GM12878 (cell line): ENCODE data around the gene OXCT1. TPM values are rescaled to one million over a fixed set of nuclear protein-coding genes. Genes with fewer than 3 reads are reported as not detected.

Experiments
- PAX5 ChIP-seq: IDR thresholded peaks from 2 replicates; pipeline ENCODE4 v1.6.1; 2011; ENCODE audit warnings: low read depth, low read length, borderline replicate concordance
- RBBP5 ChIP-seq: fragments of 200-600 bp; sonication (generic); conservative IDR thresholded peaks from 2 replicates; pipeline ENCODE4 v1.6.1; 2016
- STAT1 ChIP-seq: fragments of 450-650 bp; conservative IDR thresholded peaks from 2 replicates; pipeline ENCODE4 v1.6.1; 2014; ENCODE audit warnings: antibody characterized with exemption, mild to moderate bottlenecking
- SUZ12 ChIP-seq: fragments of 200-600 bp; sonication (generic); IDR thresholded peaks from one replicate; pipeline ENCODE4 v1.6.1; 2018; ENCODE audit warnings: antibody characterized with exemption, mild to moderate bottlenecking; ENCODE audit not compliant: unreplicated experiment
- TCF7 ChIP-seq: IDR thresholded peaks from 2 replicates; pipeline ENCODE4 v1.6.1; 2014; ENCODE audit warnings: antibody characterized with exemption, borderline replicate concordance
- polyA plus RNA-seq, 11 experiments: library from polyadenylated mRNA; depleted of rRNA in 4 of 11; unstranded in 6 of 11; stranded (reverse) in 5 of 11; fragments of >200 nt; fragmentation: Nextera tagmentation in 4 of 11; fragmentation: Illumina TruSeq in 1 of 11; extraction: Ambion mirVana in 4 of 11; extraction: Trizol in 1 of 11; gene quantifications; 1 replicate in 1 of 11; 2 replicates in 10 of 11; pipeline versions ENCODE4 v1.2.1 to v1.2.3, GENCODE V29; 2011 to 2016; ENCODE audit warnings: inconsistent platforms in 2 of 11, missing spikeins in 2 of 11, low read depth in 1 of 11
- total RNA-seq, 4 experiments: library from RNA; depleted of rRNA in 3 of 4; stranded (reverse); fragments of >200 nt in 3 of 4; fragmentation: Illumina TruSeq in 1 of 4; extraction: Trizol in 1 of 4; gene quantifications; 2 replicates each; pipeline versions ENCODE4 v1.2.1 to v1.2.3, GENCODE V29; 2013 to 2021
- TF ChIP-seq, protein P1 (sequence below): fragments of 450-650 bp; IDR thresholded peaks from 2 replicates; pipeline ENCODE4 v1.6.1; 2016; ENCODE audit warnings: mild to moderate bottlenecking, moderate library complexity, borderline replicate concordance
- TF ChIP-seq, protein P2 (sequence below): fragments of 450-650 bp; IDR thresholded peaks from 2 replicates; pipeline ENCODE4 v1.6.1; 2017; ENCODE audit warnings: mild to moderate bottlenecking

The OXCT1 gene
- total and polyA plus RNA-seq, 10 of the 15 experiments (the other 5 are each of a cell fraction or from before 2014, with no cell fraction given), result 46.9 to 103 (median 70.5) TPM

DNA sequence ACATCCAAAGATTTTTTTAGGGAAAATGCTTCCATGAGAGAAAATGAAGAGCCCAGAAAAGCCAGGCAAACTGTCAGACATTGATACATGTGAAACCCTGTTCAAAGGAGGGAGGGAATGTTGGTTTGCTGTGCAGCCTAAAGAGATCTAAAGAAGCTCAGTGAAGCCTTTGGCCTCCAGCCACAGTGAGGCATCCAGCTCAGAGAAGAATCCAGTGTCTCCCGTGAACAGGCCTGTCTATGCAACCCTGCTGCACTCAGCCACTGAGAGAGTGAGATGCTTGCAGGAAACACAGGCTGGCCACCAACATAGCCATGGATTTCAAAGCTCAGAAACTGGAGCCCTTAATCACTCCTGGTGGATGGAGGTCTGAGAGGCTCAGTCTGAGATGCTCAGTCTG is 188.4 kb downstream of the OXCT1 start (continued):
- TF ChIP-seq, protein P1, sequence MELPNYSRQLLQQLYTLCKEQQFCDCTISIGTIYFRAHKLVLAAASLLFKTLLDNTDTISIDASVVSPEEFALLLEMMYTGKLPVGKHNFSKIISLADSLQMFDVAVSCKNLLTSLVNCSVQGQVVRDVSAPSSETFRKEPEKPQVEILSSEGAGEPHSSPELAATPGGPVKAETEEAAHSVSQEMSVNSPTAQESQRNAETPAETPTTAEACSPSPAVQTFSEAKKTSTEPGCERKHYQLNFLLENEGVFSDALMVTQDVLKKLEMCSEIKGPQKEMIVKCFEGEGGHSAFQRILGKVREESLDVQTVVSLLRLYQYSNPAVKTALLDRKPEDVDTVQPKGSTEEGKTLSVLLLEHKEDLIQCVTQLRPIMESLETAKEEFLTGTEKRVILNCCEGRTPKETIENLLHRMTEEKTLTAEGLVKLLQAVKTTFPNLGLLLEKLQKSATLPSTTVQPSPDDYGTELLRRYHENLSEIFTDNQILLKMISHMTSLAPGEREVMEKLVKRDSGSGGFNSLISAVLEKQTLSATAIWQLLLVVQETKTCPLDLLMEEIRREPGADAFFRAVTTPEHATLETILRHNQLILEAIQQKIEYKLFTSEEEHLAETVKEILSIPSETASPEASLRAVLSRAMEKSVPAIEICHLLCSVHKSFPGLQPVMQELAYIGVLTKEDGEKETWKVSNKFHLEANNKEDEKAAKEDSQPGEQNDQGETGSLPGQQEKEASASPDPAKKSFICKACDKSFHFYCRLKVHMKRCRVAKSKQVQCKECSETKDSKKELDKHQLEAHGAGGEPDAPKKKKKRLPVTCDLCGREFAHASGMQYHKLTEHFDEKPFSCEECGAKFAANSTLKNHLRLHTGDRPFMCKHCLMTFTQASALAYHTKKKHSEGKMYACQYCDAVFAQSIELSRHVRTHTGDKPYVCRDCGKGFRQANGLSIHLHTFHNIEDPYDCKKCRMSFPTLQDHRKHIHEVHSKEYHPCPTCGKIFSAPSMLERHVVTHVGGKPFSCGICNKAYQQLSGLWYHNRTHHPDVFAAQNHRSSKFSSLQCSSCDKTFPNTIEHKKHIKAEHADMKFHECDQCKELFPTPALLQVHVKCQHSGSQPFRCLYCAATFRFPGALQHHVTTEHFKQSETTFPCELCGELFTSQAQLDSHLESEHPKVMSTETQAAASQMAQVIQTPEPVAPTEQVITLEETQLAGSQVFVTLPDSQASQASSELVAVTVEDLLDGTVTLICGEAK, result no peak
- TF ChIP-seq TCF7, result no peak
- no peak for TF ChIP-seq RBBP5
- no peak for TF ChIP-seq PAX5
- TF ChIP-seq STAT1, result no peak
- TF ChIP-seq, protein P2, sequence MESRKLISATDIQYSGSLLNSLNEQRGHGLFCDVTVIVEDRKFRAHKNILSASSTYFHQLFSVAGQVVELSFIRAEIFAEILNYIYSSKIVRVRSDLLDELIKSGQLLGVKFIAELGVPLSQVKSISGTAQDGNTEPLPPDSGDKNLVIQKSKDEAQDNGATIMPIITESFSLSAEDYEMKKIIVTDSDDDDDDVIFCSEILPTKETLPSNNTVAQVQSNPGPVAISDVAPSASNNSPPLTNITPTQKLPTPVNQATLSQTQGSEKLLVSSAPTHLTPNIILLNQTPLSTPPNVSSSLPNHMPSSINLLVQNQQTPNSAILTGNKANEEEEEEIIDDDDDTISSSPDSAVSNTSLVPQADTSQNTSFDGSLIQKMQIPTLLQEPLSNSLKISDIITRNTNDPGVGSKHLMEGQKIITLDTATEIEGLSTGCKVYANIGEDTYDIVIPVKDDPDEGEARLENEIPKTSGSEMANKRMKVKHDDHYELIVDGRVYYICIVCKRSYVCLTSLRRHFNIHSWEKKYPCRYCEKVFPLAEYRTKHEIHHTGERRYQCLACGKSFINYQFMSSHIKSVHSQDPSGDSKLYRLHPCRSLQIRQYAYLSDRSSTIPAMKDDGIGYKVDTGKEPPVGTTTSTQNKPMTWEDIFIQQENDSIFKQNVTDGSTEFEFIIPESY, result no peak
- no peak for TF ChIP-seq SUZ12

Other genes starting within 250 kb of the OXCT1 start
- gene RIMOC1, start 33.9 kb upstream of the OXCT1 start, total RNA-seq (2014; rRNA removed), result 14.2 and 15.3 TPM in 2 replicates
- 14.8 and 16.1 TPM in 2 replicates for gene RIMOC1, start 33.9 kb upstream of the OXCT1 start, total RNA-seq (2014; rRNA removed; fragmentation: Illumina TruSeq; extraction: Trizol)
- 24.6 and 25.9 TPM in 2 replicates for gene RIMOC1, start 33.9 kb upstream of the OXCT1 start, total RNA-seq (2021)
- gene RIMOC1, start 33.9 kb upstream of the OXCT1 start, polyA plus RNA-seq (2011; rRNA removed), result 33.1 and 46.1 TPM in 2 replicates
- 22.4 and 27.0 TPM in 2 replicates for gene RIMOC1, start 33.9 kb upstream of the OXCT1 start, polyA plus RNA-seq (2014; fragmentation: Illumina TruSeq; extraction: Trizol)
- gene RIMOC1, start 33.9 kb upstream of the OXCT1 start, polyA plus RNA-seq (2014; fragmentation: Nextera tagmentation; extraction: Ambion mirVana), result 10 to 100 TPM in 1 of 2 experiments, 1 to 10 TPM in 1; 3.9 to 10.5 TPM
- gene RIMOC1, start 33.9 kb upstream of the OXCT1 start, polyA plus RNA-seq (2014; rRNA removed), result 12.3 and 14.3 TPM in 2 replicates
- gene RIMOC1, start 33.9 kb upstream of the OXCT1 start, polyA plus RNA-seq (2016; fragmentation: Nextera tagmentation; extraction: Ambion mirVana), result 10 to 100 TPM; 17.3 to 21.4 TPM
- gene FBXO4, start 54.9 kb upstream of the OXCT1 start, total RNA-seq (2014; rRNA removed), result 19.3 and 28.9 TPM in 2 replicates
- 21.7 and 22.1 TPM in 2 replicates for gene FBXO4, start 54.9 kb upstream of the OXCT1 start, total RNA-seq (2014; rRNA removed; fragmentation: Illumina TruSeq; extraction: Trizol)
- gene FBXO4, start 54.9 kb upstream of the OXCT1 start, total RNA-seq (2021), result 14.8 and 16.5 TPM in 2 replicates
- gene FBXO4, start 54.9 kb upstream of the OXCT1 start, polyA plus RNA-seq (2011; rRNA removed), result 30.5 and 43.5 TPM in 2 replicates
- gene FBXO4, start 54.9 kb upstream of the OXCT1 start, polyA plus RNA-seq (2014; fragmentation: Illumina TruSeq; extraction: Trizol), result 21.7 and 33.8 TPM in 2 replicates
- gene FBXO4, start 54.9 kb upstream of the OXCT1 start, polyA plus RNA-seq (2014; fragmentation: Nextera tagmentation; extraction: Ambion mirVana), result 10 to 100 TPM in 1 of 2 experiments, 1 to 10 TPM in 1; 7.2 to 13.8 TPM
- 14.8 and 19.4 TPM in 2 replicates for gene FBXO4, start 54.9 kb upstream of the OXCT1 start, polyA plus RNA-seq (2014; rRNA removed)
- 10 to 100 TPM; 19.9 to 24.3 TPM for gene FBXO4, start 54.9 kb upstream of the OXCT1 start, polyA plus RNA-seq (2016; fragmentation: Nextera tagmentation; extraction: Ambion mirVana)